NB4 (cell line): ENCODE data around the gene RIC8B.

Source experiments
- CTCF ChIP-seq: IDR thresholded peaks from one replicate; pipeline ENCODE4 v1.5.1; 2012; ENCODE audit warnings: low read depth, low read length
- MAX ChIP-seq: IDR thresholded peaks from 2 replicates; pipeline ENCODE4 v1.6.1; 2011; ENCODE audit warnings: low read depth, low read length
- MYC ChIP-seq: IDR thresholded peaks from 2 replicates; pipeline ENCODE4 v1.6.1; 2011; ENCODE audit warnings: low read depth, low read length
- POLR2A ChIP-seq: IDR thresholded peaks from 2 replicates; pipeline ENCODE4 v1.6.1; 2011; ENCODE audit warnings: mild to moderate bottlenecking; ENCODE audit not compliant: insufficient read length; ENCODE audit errors: extremely low read depth

- TF ChIP-seq CTCF (no peak), MAX (no peak), POLR2A (no peak), MYC (no peak)
Measured at GRCh38 chr12:106766393-106766826, 8.1 kb upstream of the RIC8B start.
